B cell (primary cell): Measurements from ENCODE around the gene EXOC4. TPM values are rescaled to one million over a fixed set of nuclear protein-coding genes. Genes with fewer than 3 reads are reported as not detected.

Experiments
- ATAC-seq: fragments of 200-7000 bp; cut with Tn5 transposase; one replicate; pipeline ENCODE4 v1.10.0; 2021; ENCODE audit warnings: low read depth, mild to moderate bottlenecking, moderate number of reproducible peaks, moderate library complexity
- CTCF ChIA-PET: fragments of 350-600 bp; sonication (Branson Sonifier 250); formaldehyde crosslinking; loops from one replicate; lab custom pipeline; 2021; ENCODE audit warnings: antibody characterized with exemption, inconsistent platforms; lab: Charles Lee
- POLR2A ChIA-PET: fragments of 350-600 bp; sonication (Branson Sonifier 250); formaldehyde crosslinking; loops from one replicate; lab custom pipeline; 2021; ENCODE audit warnings: antibody characterized with exemption; lab: Charles Lee
- DNase-seq: peaks from one replicate; pipeline ENCODE4 v3.0.0; 2013
- H2AFZ ChIP-seq: 2 replicates; pipeline ENCODE4 v1.6.1; 2012; ENCODE audit warnings: mild to moderate bottlenecking, low read depth, low read length; ENCODE audit not compliant: insufficient read depth, poor library complexity, severe bottlenecking
- H3K27ac ChIP-seq, 2 donors: 1 replicate in 1 of 2; 2 replicates in 1 of 2; pipeline ENCODE4 v1.5.1; 2012 to 2013; ENCODE audit warnings: low read length in 2 of 2, mild to moderate bottlenecking in 2 of 2, moderate library complexity in 1 of 2
- H3K27me3 ChIP-seq, 4 experiments: fragments of 200-600 bp in 1 of 4; sonication (generic) in 1 of 4; replicated peaks in 1 of 4; 1 replicate in 2 of 4; 2 replicates in 2 of 4; pipeline versions ENCODE4 v1.6.1 to v1.7.0; 2013 to 2016; ENCODE audit warnings: low read length in 3 of 4, mild to moderate bottlenecking in 2 of 4, mixed read lengths in 1 of 4, moderate library complexity in 1 of 4; ENCODE audit not compliant: insufficient read depth in 4 of 4, control insufficient read depth in 3 of 4; ENCODE audit errors: control extremely low read depth in 1 of 4
- H3K36me3 ChIP-seq, 2 experiments: replicated peaks in 1 of 2; 1 replicate in 1 of 2; 2 replicates in 1 of 2; pipeline versions ENCODE4 v1.6.1 to v1.7.1; 2013; ENCODE audit warnings: low read length in 1 of 2; ENCODE audit not compliant: insufficient read depth in 2 of 2, control insufficient read depth in 1 of 2; ENCODE audit errors: control extremely low read depth in 1 of 2, extremely low read depth in 1 of 2
- H3K4me1 ChIP-seq, 2 donors: fragments of 200-600 bp in 1 of 2; sonication (generic) in 1 of 2; 1 replicate in 1 of 2; 2 replicates in 1 of 2; pipeline versions ENCODE4 v1.5.1 to v1.6.1; 2013 to 2017; ENCODE audit warnings: low read length in 2 of 2; ENCODE audit not compliant: control insufficient read depth in 2 of 2, insufficient read depth in 2 of 2
- H3K4me2 ChIP-seq: replicated peaks from 2 replicates; pipeline ENCODE3; 2012; ENCODE audit warnings: mild to moderate bottlenecking, low read depth, low read length; ENCODE audit not compliant: poor library complexity, severe bottlenecking
- H3K4me3 ChIP-seq, 5 experiments: fragments of 200-600 bp in 1 of 5; sonication (generic) in 1 of 5; 1 replicate in 3 of 5; 2 replicates in 2 of 5; pipeline versions ENCODE4 v1.5.1 to v1.7.0; 2011 to 2016; ENCODE audit warnings: low read length in 4 of 5, mild to moderate bottlenecking in 4 of 5, low read depth in 2 of 5, control low read depth in 1 of 5, moderate library complexity in 1 of 5; ENCODE audit not compliant: insufficient read depth in 1 of 5; ENCODE audit errors: control extremely low read depth in 1 of 5, extremely low read depth in 1 of 5
- H3K79me2 ChIP-seq: fragments of 200-600 bp; sonication (generic); one replicate; pipeline ENCODE4 v1.6.0; 2016; ENCODE audit warnings: low read length; ENCODE audit not compliant: control insufficient read depth, insufficient read depth
- H3K9ac ChIP-seq: fragments of 200-600 bp; sonication (generic); 2 replicates; pipeline ENCODE4 v1.6.1; 2017; ENCODE audit warnings: mild to moderate bottlenecking, low read length, moderate library complexity
- H3K9me3 ChIP-seq, 3 donors: one replicate each; pipeline versions ENCODE4 v1.6.1 to v1.7.1; 2013; ENCODE audit warnings: low read length in 2 of 3; ENCODE audit not compliant: control insufficient read depth in 2 of 3, insufficient read depth in 1 of 3; ENCODE audit errors: control extremely low read depth in 1 of 3
- H4K20me1 ChIP-seq: 2 replicates; pipeline ENCODE4 v1.6.0; 2012; ENCODE audit warnings: mild to moderate bottlenecking, low read length; ENCODE audit not compliant: insufficient read depth, control insufficient read depth, poor library complexity, severe bottlenecking
- H3K27ac Mint-ChIP-seq: one replicate; pipeline ENCODE4 v1.8.0; 2021; ENCODE audit warnings: mixed read lengths
- H3K27me3 Mint-ChIP-seq: one replicate; pipeline ENCODE4 v1.8.0; 2021; ENCODE audit warnings: mixed read lengths
- H3K4me1 Mint-ChIP-seq: one replicate; pipeline ENCODE4 v1.8.0; 2021; ENCODE audit warnings: mixed read lengths
- H3K4me3 Mint-ChIP-seq: one replicate; pipeline ENCODE4 v1.8.0; 2021; ENCODE audit warnings: mixed read lengths
- H3K9me3 Mint-ChIP-seq: one replicate; pipeline ENCODE4 v1.8.0; 2022; ENCODE audit warnings: mixed read lengths; ENCODE audit not compliant: insufficient read depth
- CTCF ChIP-seq: fragments of 200-600 bp; IDR thresholded peaks from one replicate; pipeline ENCODE4 v1.8.0; 2022; ENCODE audit warnings: antibody characterized with exemption, mild to moderate bottlenecking
- EZH2 ChIP-seq: IDR thresholded peaks from 2 replicates; pipeline ENCODE4 v1.6.1; 2012; ENCODE audit warnings: borderline replicate concordance, low read depth, mild to moderate bottlenecking, moderate library complexity, low read length; ENCODE audit not compliant: insufficient read depth, poor library complexity, severe bottlenecking
- WGBS: methylation state at CpG from one replicate; pipeline ENCODE4 v1.1.5; 2013; ENCODE audit warnings: missing lambda C conversion rate; ENCODE audit not compliant: insufficient coverage; 5-methylcytosine and 5-hydroxymethylcytosine counted together
- intact Hi-C: fragments of 100-400 bp; cut with micrococcal nuclease; formaldehyde crosslinking; loops from one replicate; pipeline ENCODE4 v1.10.0; 2022
- polyA minus RNA-seq: library from RNA; depleted of rRNA, polyadenylated mRNA; stranded (reverse); fragments of >200 nt; gene quantifications from 2 replicates; pipeline ENCODE4 v1.2.3, GENCODE V29; 2012
- polyA plus RNA-seq: library from polyadenylated mRNA; depleted of rRNA; stranded (reverse); fragments of >200 nt; gene quantifications from 2 replicates; pipeline ENCODE4 v1.2.3, GENCODE V29; 2012
- total RNA-seq, 2 donors: library from RNA; stranded (reverse); fragments of 120-200 nt in 1 of 2; gene quantifications; 1 replicate in 1 of 2; 2 replicates in 1 of 2; pipeline versions ENCODE4 v1.2.3 to v1.2.4, GENCODE V29; 2013 to 2022

Gene EXOC4
- total RNA-seq: 132 and 135 TPM in 2 replicates
- 68.5 TPM for total RNA-seq (2013)
- polyA plus RNA-seq: 15.3 and 16.7 TPM in 2 replicates
- polyA minus RNA-seq: 62.8 and 71.1 TPM in 2 replicates

GRCh38 chr7:133252858-133253518, at the start of gene EXOC4:
EXOC4 (plus strand) TSS chr7:133253078.
- H3K4me3 Mint-ChIP-seq: peak within 1 kb of the TSS; percentile 89
- TF ChIP-seq EZH2 (no peak), CTCF (no peak)
- Histone ChIP-seq H3K36me3 (peaks cover 0 to 2% of the 10 kb centered on the region in 2 experiments), H3K27ac (peak within 1 kb of the TSS; percentile 50 to 85), H2AFZ (peak within 1 kb of the TSS; percentile 86), H3K4me1 (peaks cover 4 to 7% of the 10 kb centered on the region in 2 donors), H3K79me2 (peaks cover 42% of the 10 kb centered on the region), H3K27me3 (no peaks in the 10 kb centered on the region), H3K9me3 (peaks cover 0 to 3% (median 0%) of the 10 kb centered on the region in 3 donors), H3K4me2 (peak within 1 kb of the TSS; percentile 83), H3K4me3 (peak within 1 kb of the TSS; percentile 66 to 93 (median 89)), H4K20me1 (no peaks in the 10 kb centered on the region), H3K9ac (peak within 1 kb of the TSS; percentile 88)
- ATAC-seq (peak; percentile 99), DNase-seq (peak; percentile 97)
- ChIA-PET CTCF (no interaction called here), POLR2A (interaction anchor here (0.6 to 1.7 kb wide), 2 partner anchors 138 to 171 kb away, joined by 3 to 6 read pairs; partner anchors contain the start of gene CHCHD3)
- H3K27ac Mint-ChIP-seq: peak within 1 kb of the TSS; percentile 91
- no peaks in the 10 kb centered on the region for H3K9me3 Mint-ChIP-seq
- H3K4me1 Mint-ChIP-seq: peaks cover 28% of the 10 kb centered on the region
- intact Hi-C loops: loop anchor here (1.0 to 2.0 kb wide), 3 partner anchors 1064 to 1394 kb away; partner anchors contain the start of genes AKR1B1 and BPGM
- WGBS: 0% methylated on average over 18 of the region's 25 CpGs
- H3K27me3 Mint-ChIP-seq: no peaks in the 10 kb centered on the region

GRCh38 chr7:133203490-133203889, 49.4 kb upstream of the EXOC4 start:
- ATAC-seq (no peak), DNase-seq (no peak)
- H3K9ac ChIP-seq: no peak overlapping the region
- ChIA-PET CTCF (no interaction called here), POLR2A (no interaction called here)
- H3K4me2 ChIP-seq: no peak overlapping the region
- H3K36me3 ChIP-seq: no peaks in the 10 kb centered on the region
- no peak overlapping the region for H3K27ac ChIP-seq
- H3K79me2 ChIP-seq: no peaks in the 10 kb centered on the region
- H3K9me3 Mint-ChIP-seq: no peaks in the 10 kb centered on the region
- no peak overlapping the region for H3K4me3 Mint-ChIP-seq
- no peaks in the 10 kb centered on the region for H3K4me1 ChIP-seq
- H3K27me3 ChIP-seq: peaks cover 0 to 4% (median 0%) of the 10 kb centered on the region in 4 experiments
- no peaks in the 10 kb centered on the region for H4K20me1 ChIP-seq
- no peaks in the 10 kb centered on the region for H3K4me1 Mint-ChIP-seq
- no peak overlapping the region for H3K4me3 ChIP-seq
- peaks cover 4% of the 10 kb centered on the region for H3K27me3 Mint-ChIP-seq
- WGBS: no CpG with 5 or more reads among the region's 3 CpGs
- no peak for TF ChIP-seq EZH2
- no peak for TF ChIP-seq CTCF
- no peak overlapping the region for H3K27ac Mint-ChIP-seq
- intact Hi-C loops: no loop called here
- no peak overlapping the region for H2AFZ ChIP-seq
- H3K9me3 ChIP-seq: no peaks in the 10 kb centered on the region
